Glutamatergic neuron (in vitro differentiated cells): Measurements from ENCODE around the gene EDC4. TPM values are rescaled to one million over a fixed set of nuclear protein-coding genes. Genes with fewer than 3 reads are reported as not detected.

ENCODE experiments used
- DNase-seq: peaks from one replicate; pipeline ENCODE4 v3.0.0; 2022
- H3K27ac Mint-ChIP-seq: one replicate; pipeline ENCODE4 v1.8.0; 2020; ENCODE audit warnings: mild to moderate bottlenecking, mixed read lengths, inconsistent platforms; ENCODE audit not compliant: unreplicated experiment
- H3K27me3 Mint-ChIP-seq: one replicate; pipeline ENCODE4 v1.8.0; 2020; ENCODE audit warnings: mild to moderate bottlenecking, moderate library complexity, mixed read lengths, inconsistent platforms; ENCODE audit not compliant: unreplicated experiment
- H3K36me3 Mint-ChIP-seq: one replicate; pipeline ENCODE4 v1.8.0; 2020; ENCODE audit warnings: mild to moderate bottlenecking, mixed read lengths, inconsistent platforms; ENCODE audit not compliant: unreplicated experiment
- H3K4me1 Mint-ChIP-seq: one replicate; pipeline ENCODE4 v1.8.0; 2020; ENCODE audit warnings: mild to moderate bottlenecking, low read depth, mixed read lengths, inconsistent platforms; ENCODE audit not compliant: unreplicated experiment
- H3K4me3 Mint-ChIP-seq: one replicate; pipeline ENCODE4 v1.8.0; 2020; ENCODE audit warnings: mild to moderate bottlenecking, mixed read lengths, inconsistent platforms; ENCODE audit not compliant: unreplicated experiment
- H3K9me3 Mint-ChIP-seq: one replicate; pipeline ENCODE4 v1.8.0; 2020; ENCODE audit warnings: mild to moderate bottlenecking, moderate library complexity, mixed read lengths, inconsistent platforms; ENCODE audit not compliant: unreplicated experiment
- CTCF ChIP-seq: fragments of 200-600 bp; sonication (generic); IDR thresholded peaks from one replicate; pipeline ENCODE4 v1.5.0; 2021; ENCODE audit not compliant: partially characterized antibody, unreplicated experiment
- total RNA-seq: library from RNA; stranded (reverse); fragmentation: NEBNext Ultra II Directional; extraction: Animal tissue kit (Norgen Biotek cat#: 25700); gene quantifications from one replicate; pipeline ENCODE4 v1.2.1, GENCODE V29; 2021; ENCODE audit not compliant: unreplicated experiment

The EDC4 gene
- total RNA-seq, 1 donor from 2014 or later = 142 TPM

DNA sequence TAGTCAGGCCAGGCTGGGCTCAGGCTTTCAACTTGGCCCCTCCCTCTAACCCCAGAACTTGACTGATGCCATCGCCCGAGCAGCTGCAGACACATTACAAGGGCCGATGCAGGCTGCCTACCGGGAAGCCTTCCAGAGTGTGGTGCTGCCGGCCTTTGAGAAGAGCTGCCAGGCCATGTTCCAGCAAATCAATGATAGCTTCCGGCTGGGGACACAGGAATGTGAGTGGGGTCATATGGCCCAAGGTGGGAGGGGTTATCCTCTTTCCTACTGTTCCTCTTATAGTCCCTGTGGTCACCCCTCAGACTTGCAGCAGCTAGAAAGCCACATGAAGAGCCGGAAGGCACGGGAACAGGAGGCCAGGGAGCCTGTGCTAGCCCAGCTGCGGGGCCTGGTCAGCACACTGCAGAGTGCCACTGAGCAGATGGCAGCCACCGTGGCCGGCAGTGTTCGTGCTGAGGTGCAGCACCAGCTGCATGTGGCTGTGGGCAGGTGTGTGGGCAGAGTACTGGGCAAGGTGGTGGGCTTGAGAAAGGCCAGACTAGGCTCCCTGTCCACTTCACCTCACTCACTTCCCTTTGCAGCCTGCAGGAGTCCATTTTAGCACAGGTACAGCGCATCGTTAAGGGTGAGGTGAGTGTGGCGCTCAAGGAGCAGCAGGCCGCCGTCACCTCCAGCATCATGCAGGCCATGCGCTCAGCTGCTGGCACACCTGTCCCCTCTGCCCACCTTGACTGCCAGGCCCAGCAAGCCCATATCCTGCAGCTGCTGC, 9.7 kb downstream of the EDC4 start:
- Mint-ChIP-seq H3K36me3 (no peaks in the 10 kb centered on the region), H3K4me1 (peaks cover 7% of the 10 kb centered on the region), H3K4me3 (no peak overlapping the region), H3K27ac (no peak overlapping the region), H3K27me3 (peaks cover 5% of the 10 kb centered on the region), H3K9me3 (peaks cover 8% of the 10 kb centered on the region)
- DNase-seq = no peak
- TF ChIP-seq CTCF = no peak

DNA sequence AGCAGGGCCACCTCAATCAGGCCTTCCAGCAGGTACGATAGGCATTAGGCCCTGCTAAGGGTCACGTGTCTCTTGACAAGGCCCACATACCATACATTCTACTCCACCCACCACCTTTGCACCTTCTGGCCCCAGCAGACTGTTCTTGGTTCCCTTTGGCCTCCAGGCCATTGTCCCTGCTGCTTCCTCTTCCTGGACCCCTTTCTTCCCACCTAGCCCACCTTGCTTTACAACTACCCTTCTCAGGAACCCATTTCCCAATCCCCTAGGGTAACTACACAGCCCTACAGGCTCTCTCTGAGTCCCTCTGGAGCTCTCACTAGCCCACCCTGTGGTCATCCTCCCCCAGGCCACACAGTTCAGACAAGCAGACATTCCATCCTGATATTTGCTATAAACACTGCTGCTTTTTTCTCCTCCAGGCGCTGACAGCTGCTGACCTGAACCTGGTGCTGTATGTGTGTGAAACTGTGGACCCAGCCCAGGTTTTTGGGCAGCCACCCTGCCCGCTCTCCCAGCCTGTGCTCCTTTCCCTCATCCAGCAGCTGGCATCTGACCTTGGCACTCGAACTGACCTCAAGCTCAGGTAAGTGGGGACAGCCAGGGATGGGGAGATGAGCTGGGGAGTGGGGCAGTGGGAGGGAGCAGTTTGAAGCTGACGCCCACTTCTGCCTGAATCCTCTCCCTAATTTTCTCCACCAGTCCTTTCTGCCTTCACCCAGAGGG, 10.5 kb downstream of the EDC4 start:
- Mint-ChIP-seq H3K36me3 (no peaks in the 10 kb centered on the region), H3K27ac (no peak overlapping the region), H3K4me3 (no peak overlapping the region), H3K27me3 (peaks cover 5% of the 10 kb centered on the region), H3K4me1 (peaks cover 7% of the 10 kb centered on the region), H3K9me3 (peaks cover 8% of the 10 kb centered on the region)
- DNase-seq = no peak
- no peak for TF ChIP-seq CTCF

DNA sequence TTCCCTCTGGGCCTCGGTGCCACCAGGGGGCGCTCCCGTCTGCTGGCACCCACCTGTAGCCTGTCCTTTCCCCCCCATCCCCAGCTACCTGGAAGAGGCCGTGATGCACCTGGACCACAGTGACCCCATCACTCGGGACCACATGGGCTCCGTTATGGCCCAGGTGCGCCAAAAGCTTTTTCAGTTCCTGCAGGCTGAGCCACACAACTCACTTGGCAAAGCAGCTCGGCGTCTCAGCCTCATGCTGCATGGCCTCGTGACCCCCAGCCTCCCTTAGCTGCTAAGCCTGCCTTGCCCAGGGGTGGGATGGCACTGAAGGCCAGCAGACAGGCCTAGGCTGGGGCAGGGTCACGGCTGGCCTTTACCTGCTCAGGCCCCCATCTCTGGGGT, 11.0 kb downstream of the EDC4 start:
- Mint-ChIP-seq H3K27ac (no peak overlapping the region), H3K27me3 (peaks cover 5% of the 10 kb centered on the region), H3K4me1 (peaks cover 7% of the 10 kb centered on the region), H3K4me3 (no peak overlapping the region), H3K9me3 (peaks cover 8% of the 10 kb centered on the region), H3K36me3 (no peaks in the 10 kb centered on the region)
- TF ChIP-seq CTCF = peak; percentile 93
- peak; percentile 75 for DNase-seq

DNA sequence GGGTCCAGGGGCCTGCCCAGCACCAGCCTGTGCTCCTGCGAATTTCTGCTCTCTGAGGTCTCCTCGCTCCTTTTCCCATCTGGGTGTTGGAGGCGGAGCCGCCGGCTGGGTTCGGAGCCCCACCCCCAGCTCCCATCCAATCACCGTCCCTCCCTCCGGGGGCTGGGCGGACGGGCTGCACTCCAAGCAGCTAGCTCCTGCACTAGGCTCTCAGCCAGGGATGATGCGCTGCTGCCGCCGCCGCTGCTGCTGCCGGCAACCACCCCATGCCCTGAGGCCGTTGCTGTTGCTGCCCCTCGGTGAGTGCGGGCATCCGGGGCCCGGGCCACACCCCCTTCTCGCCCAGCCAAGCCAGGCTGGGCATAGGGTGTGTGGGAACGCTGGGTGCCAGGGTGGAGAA, 11.8 kb downstream of the EDC4 start, which contains the start of gene NRN1L:
NRN1L (plus strand) TSS at position 202 of the 400 bp plus-strand sequence; CDS start at position 221, 19 bp downstream.
- peak within 1 kb of the TSS; percentile 10 for H3K4me3 Mint-ChIP-seq
- no peaks in the 10 kb centered on the region for H3K36me3 Mint-ChIP-seq
- peak within 1 kb of the TSS; percentile 34 for H3K27ac Mint-ChIP-seq
- H3K27me3 Mint-ChIP-seq = peaks cover 5% of the 10 kb centered on the region
- DNase-seq = peak; percentile 93
- peaks cover 7% of the 10 kb centered on the region for H3K4me1 Mint-ChIP-seq
- no peak for TF ChIP-seq CTCF
- peaks cover 6% of the 10 kb centered on the region for H3K9me3 Mint-ChIP-seq

GRCh38 chr16:67885545-67885944, 12.7 kb downstream of the EDC4 start:
- Mint-ChIP-seq H3K27me3 (peaks cover 5% of the 10 kb centered on the region), H3K4me1 (peaks cover 7% of the 10 kb centered on the region), H3K9me3 (peaks cover 6% of the 10 kb centered on the region), H3K36me3 (no peaks in the 10 kb centered on the region), H3K27ac (no peak overlapping the region), H3K4me3 (no peak overlapping the region)
- no peak for TF ChIP-seq CTCF
- no peak for DNase-seq
